ENCODE data around the gene AGAP1. TPM values are rescaled to one million over a fixed set of nuclear protein-coding genes. Genes with fewer than 3 reads are reported as not detected.
"Not testable (repeated sequence)": the region's sequence is repeated elsewhere in the genome, so short reads cannot be mapped to it uniquely, and the experiment has no call there.

Gene AGAP1
- total RNA-seq, 1 donor from 2014 or later, result 46.3 TPM

DNA sequence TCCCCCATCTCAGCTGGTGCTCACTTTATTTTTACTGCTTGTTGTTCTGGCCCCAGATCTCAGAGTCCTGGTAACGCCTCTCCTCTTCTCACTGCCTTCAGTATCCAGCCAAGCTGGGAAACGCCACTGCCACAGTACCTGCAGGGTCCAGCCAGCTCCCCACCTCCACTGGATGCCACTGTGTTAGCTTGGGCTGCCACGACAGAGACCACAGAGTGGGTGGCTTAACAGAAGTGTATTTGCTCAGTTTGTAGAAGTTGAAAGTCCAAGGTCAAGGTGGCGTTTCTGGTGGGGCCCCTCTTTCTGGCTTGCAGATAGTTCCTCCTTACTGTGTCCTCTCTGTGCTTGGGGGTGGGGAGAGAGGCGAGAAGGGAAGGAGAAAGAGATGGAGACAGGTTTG lies 107.1 kb downstream of the AGAP1 start:
- Mint-ChIP-seq H3K4me1 (ENCODE audit: unreplicated experiment) (peaks cover 27% of the 10 kb centered on the region), H3K27ac (no peak overlapping the region), H3K27me3 (no peaks in the 10 kb centered on the region), H3K9me3 (peaks cover 4% of the 10 kb centered on the region), H3K36me3 (peaks cover 15% of the 10 kb centered on the region), H3K4me3 (no peak overlapping the region)
- TF ChIP-seq, protein P1, sequence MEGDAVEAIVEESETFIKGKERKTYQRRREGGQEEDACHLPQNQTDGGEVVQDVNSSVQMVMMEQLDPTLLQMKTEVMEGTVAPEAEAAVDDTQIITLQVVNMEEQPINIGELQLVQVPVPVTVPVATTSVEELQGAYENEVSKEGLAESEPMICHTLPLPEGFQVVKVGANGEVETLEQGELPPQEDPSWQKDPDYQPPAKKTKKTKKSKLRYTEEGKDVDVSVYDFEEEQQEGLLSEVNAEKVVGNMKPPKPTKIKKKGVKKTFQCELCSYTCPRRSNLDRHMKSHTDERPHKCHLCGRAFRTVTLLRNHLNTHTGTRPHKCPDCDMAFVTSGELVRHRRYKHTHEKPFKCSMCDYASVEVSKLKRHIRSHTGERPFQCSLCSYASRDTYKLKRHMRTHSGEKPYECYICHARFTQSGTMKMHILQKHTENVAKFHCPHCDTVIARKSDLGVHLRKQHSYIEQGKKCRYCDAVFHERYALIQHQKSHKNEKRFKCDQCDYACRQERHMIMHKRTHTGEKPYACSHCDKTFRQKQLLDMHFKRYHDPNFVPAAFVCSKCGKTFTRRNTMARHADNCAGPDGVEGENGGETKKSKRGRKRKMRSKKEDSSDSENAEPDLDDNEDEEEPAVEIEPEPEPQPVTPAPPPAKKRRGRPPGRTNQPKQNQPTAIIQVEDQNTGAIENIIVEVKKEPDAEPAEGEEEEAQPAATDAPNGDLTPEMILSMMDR (conservative IDR thresholded peaks at IDR 0.05), result no peak
- no peak for DNase-seq (ENCODE audit: extremely low spot score, unreplicated experiment)

DNA sequence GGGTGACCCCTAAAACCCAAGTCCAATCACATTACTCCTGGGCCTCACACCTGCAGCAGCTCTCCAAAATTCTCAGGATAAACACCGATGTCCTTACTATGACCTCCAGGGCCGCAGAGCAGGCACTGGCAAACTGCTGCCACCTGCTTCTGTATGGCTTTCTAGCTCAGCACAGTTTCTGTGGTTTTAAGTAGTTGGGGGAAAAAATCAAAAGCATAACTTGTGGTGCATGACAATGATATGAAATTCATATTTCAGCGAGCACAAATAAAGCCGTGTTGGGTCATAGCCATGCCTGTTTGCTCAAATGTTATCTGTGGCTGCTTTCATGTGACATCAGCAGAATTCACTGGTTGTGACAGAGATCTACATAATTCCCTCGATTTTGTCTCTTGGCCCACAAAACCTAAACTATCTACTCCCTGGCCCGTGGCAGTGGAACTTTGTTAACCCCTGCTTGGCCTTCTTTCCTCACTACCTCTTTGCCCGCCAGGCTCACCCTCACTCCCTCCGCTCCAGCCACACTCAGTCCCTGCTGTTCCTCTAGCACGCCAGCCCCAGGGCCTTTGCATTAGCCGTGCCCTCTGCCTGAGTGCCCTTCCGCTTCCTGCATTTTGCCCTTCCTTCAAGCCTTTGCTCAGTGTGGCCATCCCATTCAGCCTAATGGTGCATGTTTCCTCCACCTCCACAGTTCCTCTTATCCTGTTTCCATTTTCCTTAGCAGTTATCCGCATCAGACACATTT lies 108.3 kb downstream of the AGAP1 start:
- no peak for DNase-seq (ENCODE audit: extremely low spot score, unreplicated experiment)
- TF ChIP-seq, protein P1 (conservative IDR thresholded peaks at IDR 0.05), result no peak
- H3K9me3 Mint-ChIP-seq, result peaks cover 4% of the 10 kb centered on the region
- no peak overlapping the region for H3K4me3 Mint-ChIP-seq
- no peaks in the 10 kb centered on the region for H3K27me3 Mint-ChIP-seq
- H3K27ac Mint-ChIP-seq, result no peak overlapping the region
- peaks cover 25% of the 10 kb centered on the region for H3K4me1 Mint-ChIP-seq (ENCODE audit: unreplicated experiment)
- peaks cover 15% of the 10 kb centered on the region for H3K36me3 Mint-ChIP-seq

DNA sequence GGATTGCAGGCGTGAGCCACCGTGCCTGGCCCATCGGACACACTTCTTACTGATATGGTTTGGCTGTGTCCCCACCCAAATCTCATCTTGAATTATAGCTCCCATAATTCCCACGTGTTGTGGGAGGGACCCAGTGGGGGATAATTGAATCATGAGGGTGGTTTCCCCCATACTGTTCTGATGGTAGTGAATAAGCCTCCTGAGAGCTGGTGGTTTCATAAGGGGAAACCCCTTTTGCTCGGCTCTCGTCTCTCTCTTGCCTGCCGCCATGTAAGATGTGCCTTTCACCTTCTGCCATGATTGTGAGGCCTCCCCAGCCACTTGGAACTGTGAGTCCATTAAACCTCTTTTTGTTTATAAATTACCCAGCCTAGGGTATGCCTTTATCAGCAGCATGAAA lies 109.1 kb downstream of the AGAP1 start:
- H3K27me3 Mint-ChIP-seq; H3K9me3 Mint-ChIP-seq; DNase-seq (ENCODE audit: extremely low spot score, unreplicated experiment); H3K4me3 Mint-ChIP-seq: not testable (repeated sequence)
- peaks cover 24% of the 10 kb centered on the region for H3K4me1 Mint-ChIP-seq (ENCODE audit: unreplicated experiment)
- H3K36me3 Mint-ChIP-seq, result peaks cover 15% of the 10 kb centered on the region
- H3K27ac Mint-ChIP-seq, result peak overlapping the region; percentile 84

DNA sequence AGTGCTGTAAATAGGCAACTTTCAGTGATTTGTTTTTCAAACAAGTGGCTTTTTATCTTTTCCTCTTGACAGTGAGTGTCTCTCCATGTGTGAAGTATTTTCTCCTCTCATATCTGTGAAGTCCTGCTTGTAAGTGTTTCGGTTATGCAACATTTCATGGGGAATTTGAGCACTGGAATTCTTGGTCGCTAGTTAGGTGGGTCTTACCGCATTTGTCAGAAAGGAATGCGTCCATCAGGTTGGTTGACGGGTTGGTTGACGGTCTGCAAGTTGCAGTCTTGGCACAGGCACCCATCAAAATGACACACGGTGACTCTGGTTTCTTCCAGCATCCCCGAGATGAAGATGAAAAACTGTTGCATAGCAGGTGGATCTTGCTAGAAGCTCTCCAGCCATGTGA lies 109.8 kb downstream of the AGAP1 start:
- no peaks in the 10 kb centered on the region for H3K27me3 Mint-ChIP-seq
- peaks cover 24% of the 10 kb centered on the region for H3K4me1 Mint-ChIP-seq (ENCODE audit: unreplicated experiment)
- H3K27ac Mint-ChIP-seq, result peak overlapping the region; percentile 84
- H3K36me3 Mint-ChIP-seq, result peaks cover 15% of the 10 kb centered on the region
- TF ChIP-seq, protein P1 (conservative IDR thresholded peaks at IDR 0.05), result no peak
- H3K4me3 Mint-ChIP-seq, result no peak overlapping the region
- peaks cover 4% of the 10 kb centered on the region for H3K9me3 Mint-ChIP-seq
- no peak for DNase-seq (ENCODE audit: extremely low spot score, unreplicated experiment)

DNA sequence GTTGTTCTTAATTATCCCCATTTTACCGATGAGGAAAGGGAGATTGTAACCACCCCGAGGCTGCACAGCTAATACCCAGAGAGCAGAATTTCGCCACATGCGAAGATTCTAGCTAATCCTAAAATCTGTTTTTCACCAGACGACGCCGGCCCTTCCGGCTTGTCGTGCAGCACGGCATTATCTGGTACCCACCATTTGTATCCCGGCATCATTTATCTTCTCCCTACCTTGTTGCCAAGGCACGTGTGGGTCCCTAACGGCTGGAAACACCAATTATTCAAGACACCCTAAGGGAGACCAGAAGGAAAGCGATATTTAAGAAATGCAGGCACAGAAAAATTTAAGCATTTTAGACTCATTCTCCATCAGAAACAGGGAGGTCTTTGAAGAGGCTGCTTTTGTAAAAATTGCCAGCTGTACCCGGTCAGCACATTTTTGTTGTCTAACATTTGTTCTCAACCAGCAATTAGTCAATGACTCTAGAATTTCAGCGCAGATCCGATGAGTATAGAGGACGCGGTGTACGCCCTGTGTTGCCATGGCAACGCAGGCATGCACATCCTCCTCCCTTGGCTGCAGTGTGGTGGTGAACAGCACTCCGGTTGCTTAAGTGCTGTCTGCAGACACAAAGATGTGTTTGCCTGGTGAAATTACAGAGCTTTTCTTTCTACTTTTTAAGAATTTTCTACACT lies 111.6 kb downstream of the AGAP1 start:
- Mint-ChIP-seq H3K4me3 (peak overlapping the region; percentile 30), H3K27ac (peak overlapping the region; percentile 65)

More for the DNA sequence above, 111.6 kb downstream of the AGAP1 start:
- TF ChIP-seq, protein P1 (conservative IDR thresholded peaks at IDR 0.05), result no peak
- peaks cover 17% of the 10 kb centered on the region for H3K36me3 Mint-ChIP-seq
- no peaks in the 10 kb centered on the region for H3K27me3 Mint-ChIP-seq
- no peak for DNase-seq (ENCODE audit: extremely low spot score, unreplicated experiment)
- peaks cover 4% of the 10 kb centered on the region for H3K9me3 Mint-ChIP-seq
- peaks cover 22% of the 10 kb centered on the region for H3K4me1 Mint-ChIP-seq (ENCODE audit: unreplicated experiment)

Measured in type B pancreatic cell (in vitro differentiated cells).